Neural cell (in vitro differentiated cells): Measurements from ENCODE around the gene LRP2. TPM values are rescaled to one million over a fixed set of nuclear protein-coding genes. Genes with fewer than 3 reads are reported as not detected.

Experiments used
- H2AFZ ChIP-seq: fragments of 200-600, 300-800 bp; sonication (generic), shearing (Covaris generic); 2 replicates; pipeline ENCODE4 v1.6.0; 2014; ENCODE audit warnings: low read depth, mild to moderate bottlenecking, antibody characterized with exemption, low read length, moderate library complexity
- H3F3A ChIP-seq: fragments of 200-600 bp; shearing (Covaris generic); 2 replicates; pipeline ENCODE4 v1.6.1; 2016; ENCODE audit warnings: mild to moderate bottlenecking, moderate library complexity, mixed read lengths, antibody characterized with exemption, low read length; ENCODE audit not compliant: insufficient read depth, poor library complexity, severe bottlenecking
- H3K27ac ChIP-seq: fragments of 200-600, 300-800 bp; sonication (generic), shearing (Covaris generic); 2 replicates; pipeline ENCODE4 v1.5.1; 2014; ENCODE audit warnings: mild to moderate bottlenecking, low read length, moderate library complexity
- H3K27me3 ChIP-seq: fragments of 300-800, 200-600 bp; sonication (generic), shearing (Covaris generic); 2 replicates; pipeline ENCODE4 v1.6.0; 2014; ENCODE audit warnings: mild to moderate bottlenecking, low read depth, low read length, moderate library complexity; ENCODE audit not compliant: insufficient read depth
- H3K36me3 ChIP-seq: fragments of 300-800, 200-600 bp; sonication (generic), shearing (Covaris generic); 2 replicates; pipeline ENCODE4 v1.5.1; 2014; ENCODE audit warnings: mild to moderate bottlenecking, antibody characterized with exemption, low read length, moderate library complexity; ENCODE audit not compliant: insufficient read depth
- H3K4me2 ChIP-seq: fragments of 300-800, 200-600 bp; sonication (generic), shearing (Covaris generic); 2 replicates; pipeline ENCODE4 v1.6.0; 2014; ENCODE audit warnings: mild to moderate bottlenecking, low read length
- H3K4me3 ChIP-seq: fragments of 300-800, 200-600 bp; sonication (generic), shearing (Covaris generic); 2 replicates; pipeline ENCODE4 v1.5.1; 2014; ENCODE audit warnings: mild to moderate bottlenecking, low read length, moderate library complexity
- H3K79me2 ChIP-seq: fragments of 200-600 bp; shearing (Covaris generic); replicated peaks from 2 replicates; pipeline ENCODE4 v1.6.0; 2014; ENCODE audit warnings: mild to moderate bottlenecking, low read length, moderate library complexity; ENCODE audit not compliant: insufficient read depth
- H3K9ac ChIP-seq: fragments of 300-800, 200-600 bp; sonication (generic), shearing (Covaris generic); 2 replicates; pipeline ENCODE4 v1.6.1; 2016; ENCODE audit warnings: mild to moderate bottlenecking, low read length, mixed read lengths
- H3K9me2 ChIP-seq: fragments of 200-600 bp; shearing (Covaris generic); 2 replicates; pipeline ENCODE4 v1.6.1; 2016; ENCODE audit warnings: mild to moderate bottlenecking, low read length, mixed read lengths; ENCODE audit not compliant: insufficient read depth
- H3K9me3 ChIP-seq: fragments of 200-600, 300-800 bp; sonication (generic), shearing (Covaris generic); 2 replicates; pipeline ENCODE4 v1.6.1; 2016; ENCODE audit warnings: mild to moderate bottlenecking, mixed run types, low read length, moderate library complexity, mixed read lengths
- H4K20me1 ChIP-seq: fragments of 200-600 bp; shearing (Covaris generic); 2 replicates; pipeline ENCODE4 v1.6.1; 2016; ENCODE audit warnings: mild to moderate bottlenecking, mixed run types; ENCODE audit not compliant: insufficient read depth
- EP300 ChIP-seq: fragments of 450-650 bp; conservative IDR thresholded peaks from 2 replicates; pipeline ENCODE4 v1.6.1; 2014; ENCODE audit warnings: antibody characterized with exemption, mild to moderate bottlenecking, moderate library complexity; ENCODE audit not compliant: poor library complexity, severe bottlenecking
- EZH2 ChIP-seq: fragments of 200-600, 300-800 bp; shearing (Covaris generic), sonication (generic); IDR thresholded peaks from 2 replicates; pipeline ENCODE4 v1.6.1; 2014; ENCODE audit warnings: antibody characterized with exemption, low read length, borderline replicate concordance, mild to moderate bottlenecking; ENCODE audit not compliant: insufficient read depth, poor library complexity, severe bottlenecking
- MXI1 ChIP-seq: fragments of 450-650 bp; conservative IDR thresholded peaks from 2 replicates; pipeline ENCODE4 v1.6.1; 2014; ENCODE audit warnings: antibody characterized with exemption, mild to moderate bottlenecking; ENCODE audit not compliant: poor library complexity, severe bottlenecking
- POLR2AphosphoS5 ChIP-seq: IDR thresholded peaks from 2 replicates; pipeline ENCODE4 v1.6.1; 2012
- RAD21 ChIP-seq: fragments of 450-650 bp; conservative IDR thresholded peaks from 2 replicates; pipeline ENCODE4 v1.6.1; 2014; ENCODE audit warnings: antibody characterized with exemption, mild to moderate bottlenecking, moderate library complexity
- REST ChIP-seq: IDR thresholded peaks from 2 replicates; pipeline ENCODE4 v1.6.1; 2012; ENCODE audit warnings: borderline replicate concordance
- SMC3 ChIP-seq: fragments of 450-650 bp; conservative IDR thresholded peaks from 2 replicates; pipeline ENCODE4 v1.6.1; 2014; ENCODE audit warnings: antibody characterized with exemption, mild to moderate bottlenecking, moderate library complexity; ENCODE audit not compliant: poor library complexity
- TAF1 ChIP-seq: IDR thresholded peaks from 2 replicates; pipeline ENCODE4 v1.6.1; 2012; ENCODE audit warnings: low read depth
- polyA plus RNA-seq: library from polyadenylated mRNA; depleted of rRNA; stranded (reverse); fragments of >200 nt; gene quantifications from 2 replicates; pipeline ENCODE4 v1.2.3, GENCODE V29; 2014
- TF ChIP-seq, protein P1 (sequence below): fragments of 450-650 bp; IDR thresholded peaks from 2 replicates; pipeline ENCODE4 v1.5.1; 2014; ENCODE audit warnings: antibody characterized with exemption, mild to moderate bottlenecking, moderate library complexity; ENCODE audit not compliant: poor library complexity, severe bottlenecking

The LRP2 gene
- polyA plus RNA-seq, 1 donor from 2014 or later: 1.8 TPM

DNA sequence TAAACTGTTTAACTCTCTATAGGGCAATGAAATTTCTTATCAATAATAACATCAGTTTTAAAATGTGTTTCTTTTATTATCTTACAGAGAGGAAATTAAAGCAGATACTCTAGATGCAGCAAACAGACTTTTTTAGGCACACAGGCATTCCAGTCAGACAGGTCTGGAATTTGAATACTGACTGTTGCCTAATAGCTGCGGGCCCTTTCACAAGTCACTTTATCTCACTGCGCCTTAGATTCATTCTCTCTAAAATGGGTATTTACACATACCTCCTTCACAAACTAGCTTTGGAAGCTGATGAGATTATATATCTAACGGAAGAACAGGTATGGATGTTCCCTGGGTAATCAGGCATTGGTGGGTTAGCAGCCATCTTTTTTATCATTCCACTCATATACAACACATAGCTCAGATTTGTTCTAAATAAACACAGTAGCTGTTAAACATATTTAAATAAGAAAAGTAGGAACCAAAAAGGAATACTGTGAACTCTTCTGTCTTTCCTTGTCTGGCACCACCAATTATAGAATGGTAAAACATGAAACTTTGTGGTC is 104.2 kb downstream of the LRP2 start:
- no peak overlapping the region for H2AFZ ChIP-seq

DNA sequence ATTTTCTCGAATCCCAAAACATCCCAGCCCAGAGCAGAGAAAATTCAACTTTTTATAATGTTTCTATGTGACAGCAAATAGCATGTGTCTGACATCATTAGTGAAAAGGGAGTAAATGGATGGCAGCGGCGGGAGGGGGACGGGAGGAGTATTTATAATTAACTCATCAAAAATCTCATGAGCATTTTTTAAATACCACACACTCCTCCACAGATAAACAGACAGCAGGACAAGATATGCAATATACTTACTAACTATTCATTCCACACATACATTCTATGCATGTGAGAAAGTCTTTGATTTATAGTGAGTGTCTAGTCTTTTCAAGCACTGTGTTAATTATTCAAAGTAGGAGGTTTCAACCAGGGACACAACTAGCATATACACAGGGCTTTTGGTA is 107.6 kb downstream of the LRP2 start:
- no peak overlapping the region for H2AFZ ChIP-seq
- TF ChIP-seq TAF1 (no peak), REST (no peak), EP300 (no peak), POLR2AphosphoS5 (no peak), RAD21 (no peak), EZH2 (no peak), SMC3 (no peak), MXI1 (no peak)

More for the DNA sequence above, 104.2 kb downstream of the LRP2 start:
- H4K20me1 ChIP-seq: no peaks in the 10 kb centered on the region
- no peaks in the 10 kb centered on the region for H3K9me3 ChIP-seq
- TF ChIP-seq EP300 (no peak), SMC3 (no peak), RAD21 (no peak), EZH2 (no peak), REST (no peak), POLR2AphosphoS5 (no peak), TAF1 (no peak), MXI1 (no peak)
- TF ChIP-seq, protein P1, sequence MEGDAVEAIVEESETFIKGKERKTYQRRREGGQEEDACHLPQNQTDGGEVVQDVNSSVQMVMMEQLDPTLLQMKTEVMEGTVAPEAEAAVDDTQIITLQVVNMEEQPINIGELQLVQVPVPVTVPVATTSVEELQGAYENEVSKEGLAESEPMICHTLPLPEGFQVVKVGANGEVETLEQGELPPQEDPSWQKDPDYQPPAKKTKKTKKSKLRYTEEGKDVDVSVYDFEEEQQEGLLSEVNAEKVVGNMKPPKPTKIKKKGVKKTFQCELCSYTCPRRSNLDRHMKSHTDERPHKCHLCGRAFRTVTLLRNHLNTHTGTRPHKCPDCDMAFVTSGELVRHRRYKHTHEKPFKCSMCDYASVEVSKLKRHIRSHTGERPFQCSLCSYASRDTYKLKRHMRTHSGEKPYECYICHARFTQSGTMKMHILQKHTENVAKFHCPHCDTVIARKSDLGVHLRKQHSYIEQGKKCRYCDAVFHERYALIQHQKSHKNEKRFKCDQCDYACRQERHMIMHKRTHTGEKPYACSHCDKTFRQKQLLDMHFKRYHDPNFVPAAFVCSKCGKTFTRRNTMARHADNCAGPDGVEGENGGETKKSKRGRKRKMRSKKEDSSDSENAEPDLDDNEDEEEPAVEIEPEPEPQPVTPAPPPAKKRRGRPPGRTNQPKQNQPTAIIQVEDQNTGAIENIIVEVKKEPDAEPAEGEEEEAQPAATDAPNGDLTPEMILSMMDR: no peak
- H3K79me2 ChIP-seq: no peaks in the 10 kb centered on the region
- no peaks in the 10 kb centered on the region for H3F3A ChIP-seq
- H3K4me3 ChIP-seq: no peak overlapping the region
- no peaks in the 10 kb centered on the region for H3K36me3 ChIP-seq
- H3K9ac ChIP-seq: no peak overlapping the region
- no peak overlapping the region for H3K4me2 ChIP-seq
- no peaks in the 10 kb centered on the region for H3K27me3 ChIP-seq
- no peak overlapping the region for H3K27ac ChIP-seq
- H3K9me2 ChIP-seq: no peaks in the 10 kb centered on the region

More for the DNA sequence above, 107.6 kb downstream of the LRP2 start:
- no peaks in the 10 kb centered on the region for H3K9me2 ChIP-seq
- H3K9ac ChIP-seq: no peak overlapping the region
- H3K79me2 ChIP-seq: no peaks in the 10 kb centered on the region
- H3K4me3 ChIP-seq: no peak overlapping the region
- no peaks in the 10 kb centered on the region for H4K20me1 ChIP-seq
- no peaks in the 10 kb centered on the region for H3F3A ChIP-seq
- H3K4me2 ChIP-seq: no peak overlapping the region
- H3K27ac ChIP-seq: no peak overlapping the region
- H3K9me3 ChIP-seq: no peaks in the 10 kb centered on the region
- H3K27me3 ChIP-seq: no peaks in the 10 kb centered on the region
- no peaks in the 10 kb centered on the region for H3K36me3 ChIP-seq
